Thymus (tissue), 11 donors: ENCODE data around the gene PLAAT5. TPM values are rescaled to one million over a fixed set of nuclear protein-coding genes. Genes with fewer than 3 reads are reported as not detected.
A peak's percentile ranks its signal among the peaks of the same experiment; 100 is the strongest.

Source experiments
- DNase-seq, 9 donors: peaks; one replicate each; pipeline ENCODE4 v3.0.0-alpha.2; 2013; ENCODE audit warnings: low spot score in 9 of 9, low read depth in 6 of 9, missing footprints in 1 of 9
- H3K27ac ChIP-seq, 2 donors: one replicate each; pipeline ENCODE4 v1.5.1; 2013; ENCODE audit warnings: control low read depth in 1 of 2, low read depth in 1 of 2, low read length in 1 of 2, mild to moderate bottlenecking in 1 of 2, moderate library complexity in 1 of 2
- H3K27me3 ChIP-seq, 2 donors: one replicate each; pipeline ENCODE4 v1.5.1; 2013; ENCODE audit warnings: low read length in 1 of 2; ENCODE audit not compliant: control insufficient read depth in 2 of 2, insufficient read depth in 1 of 2
- H3K36me3 ChIP-seq, 2 donors: one replicate each; pipeline ENCODE4 v1.5.1; 2013; ENCODE audit warnings: low read length in 1 of 2, mild to moderate bottlenecking in 1 of 2, moderate library complexity in 1 of 2; ENCODE audit not compliant: control insufficient read depth in 2 of 2, insufficient read depth in 2 of 2
- H3K4me1 ChIP-seq, 2 donors: one replicate each; pipeline ENCODE4 v1.5.1; 2013; ENCODE audit warnings: low read length in 2 of 2; ENCODE audit not compliant: control insufficient read depth in 2 of 2, insufficient read depth in 2 of 2
- H3K4me3 ChIP-seq, 2 donors: one replicate each; pipeline ENCODE4 v1.5.1; 2013; ENCODE audit warnings: low read length in 2 of 2, control low read depth in 1 of 2, mild to moderate bottlenecking in 1 of 2
- H3K9me3 ChIP-seq, 2 donors: one replicate each; pipeline ENCODE4 v1.5.1; 2013; ENCODE audit warnings: low read length in 1 of 2, mild to moderate bottlenecking in 1 of 2; ENCODE audit not compliant: control insufficient read depth in 2 of 2, insufficient read depth in 1 of 2
- WGBS: extraction: QIAGEN DNeasy Blood & Tissue Kit; methylation state at CpG from one replicate; pipeline ENCODE4 v1.1.7; 2013; 5-methylcytosine and 5-hydroxymethylcytosine counted together
- polyA plus RNA-seq: library from polyadenylated mRNA; stranded (reverse); fragments of 200-250 nt; gene quantifications from one replicate; pipeline ENCODE4 v1.2.3, GENCODE V29; 2013
- total RNA-seq: library from RNA; stranded (reverse); fragments of 120-200 nt; gene quantifications from one replicate; pipeline ENCODE4 v1.2.4, GENCODE V29; 2013
- donor health status: healthy.

The PLAAT5 gene
- total and polyA plus RNA-seq, 2 donors, result 0.11 to 0.19 TPM

DNA sequence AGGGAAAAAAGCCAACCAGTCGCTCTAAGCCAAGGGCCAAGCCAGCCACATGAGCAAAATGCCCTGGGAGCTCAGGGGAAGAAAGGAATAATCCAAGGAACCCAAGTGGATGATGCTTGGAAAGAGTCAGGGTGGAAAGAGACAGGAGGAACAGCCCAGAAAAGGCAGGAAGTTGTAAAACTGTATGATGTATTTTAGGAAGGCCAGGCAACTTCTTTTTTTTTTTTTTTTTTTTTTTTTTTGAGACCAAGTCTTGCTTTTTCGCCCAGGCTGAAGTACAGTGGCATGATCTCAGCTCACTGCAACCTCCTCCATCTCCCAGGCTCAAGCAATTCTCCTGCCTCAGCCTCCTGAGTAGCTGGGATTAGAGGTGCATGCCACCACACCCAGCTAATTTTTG, 16.5 kb upstream of the PLAAT5 start:
- DNase-seq, result no peak
- Histone ChIP-seq H3K27ac (no peak overlapping the region), H3K36me3 (no peaks in the 10 kb centered on the region), H3K4me3 (no peak overlapping the region), H3K9me3 (peaks cover 0 to 1% of the 10 kb centered on the region in 2 donors), H3K4me1 (peaks cover 3 to 17% of the 10 kb centered on the region in 2 donors), H3K27me3 (peaks cover 0 to 6% of the 10 kb centered on the region in 2 donors)
- WGBS, result 80% methylated on average over 2 of the region's 2 CpGs

DNA sequence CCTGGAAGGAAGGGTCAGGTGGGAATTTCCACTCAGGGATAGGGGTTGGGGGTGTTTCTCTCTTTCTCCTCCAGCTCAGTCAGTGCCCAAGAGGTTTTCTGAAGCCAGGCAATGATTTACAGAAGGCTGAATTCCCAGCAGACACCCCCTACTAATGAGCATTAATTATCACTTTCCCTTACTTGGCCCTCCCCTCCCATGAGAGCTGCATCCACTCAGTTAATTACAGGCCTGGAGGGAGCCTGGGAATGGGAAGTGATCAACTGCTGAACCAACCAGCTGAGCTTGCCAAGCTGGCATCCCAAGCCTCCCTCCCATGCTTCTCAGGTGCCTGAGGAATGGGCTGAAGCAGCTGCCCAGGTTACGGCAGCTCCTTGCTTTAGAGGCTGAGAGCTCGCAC, 15.9 kb upstream of the PLAAT5 start:
- DNase-seq, result no peak
- no peak overlapping the region for H3K4me3 ChIP-seq
- peaks cover 5 to 23% of the 10 kb centered on the region in 2 donors for H3K4me1 ChIP-seq
- H3K27me3 ChIP-seq, result peaks cover 0 to 6% of the 10 kb centered on the region in 2 donors
- 95% methylated on average over 2 of the region's 2 CpGs for WGBS
- peaks cover 0 to 1% of the 10 kb centered on the region in 2 donors for H3K9me3 ChIP-seq
- no peaks in the 10 kb centered on the region for H3K36me3 ChIP-seq
- H3K27ac ChIP-seq, result no peak overlapping the region

DNA sequence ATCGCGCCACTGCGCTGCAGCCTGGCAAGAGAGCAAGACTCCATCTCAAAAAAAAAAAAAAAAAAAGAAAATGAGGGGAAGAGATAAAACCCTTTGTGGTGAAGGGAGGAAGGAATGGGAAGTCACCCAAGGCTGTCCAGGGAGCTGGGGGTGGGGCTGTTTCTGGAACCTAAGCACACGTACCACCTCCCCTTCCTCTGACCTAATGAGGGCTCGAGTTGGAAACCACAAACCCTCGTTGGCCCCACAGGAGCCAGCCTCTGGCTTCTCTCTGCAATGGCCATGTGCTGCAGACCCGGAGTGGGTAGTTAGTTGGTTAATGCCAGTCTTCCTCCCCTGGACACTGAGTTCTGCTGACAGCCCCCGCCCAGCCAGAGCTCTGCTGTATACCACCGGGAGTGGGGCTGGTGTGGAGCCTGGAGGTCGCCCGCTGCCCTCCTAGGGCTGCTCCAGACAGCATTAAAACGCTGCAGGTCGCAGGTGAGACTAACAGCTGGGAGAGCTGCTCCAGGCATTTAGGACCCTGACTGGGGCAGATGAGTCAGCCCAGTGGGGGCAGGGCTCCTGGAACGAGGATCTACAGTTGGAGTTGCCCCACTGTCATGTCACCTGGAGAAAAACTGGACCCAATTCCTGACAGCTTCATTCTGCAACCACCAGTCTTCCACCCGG, 15.0 kb upstream of the PLAAT5 start, which contains the start of gene LGALS12:
LGALS12 (plus strand) TSS at position 228 of the 672 bp plus-strand sequence; CDS start at position 603, 375 bp downstream.
- WGBS, result 17% methylated on average over 15 of the region's 15 CpGs
- peak in 1 of 9 donors; percentile 23 for DNase-seq
- no peak within 1 kb of the TSS for H3K27ac ChIP-seq
- H3K4me3 ChIP-seq, result no peak within 1 kb of the TSS
- H3K27me3 ChIP-seq, result peaks cover 0 to 6% of the 10 kb centered on the region in 2 donors
- H3K4me1 ChIP-seq, result peaks cover 5 to 23% of the 10 kb centered on the region in 2 donors
- H3K9me3 ChIP-seq, result peaks cover 0 to 1% of the 10 kb centered on the region in 2 donors
- no peaks in the 10 kb centered on the region for H3K36me3 ChIP-seq

DNA sequence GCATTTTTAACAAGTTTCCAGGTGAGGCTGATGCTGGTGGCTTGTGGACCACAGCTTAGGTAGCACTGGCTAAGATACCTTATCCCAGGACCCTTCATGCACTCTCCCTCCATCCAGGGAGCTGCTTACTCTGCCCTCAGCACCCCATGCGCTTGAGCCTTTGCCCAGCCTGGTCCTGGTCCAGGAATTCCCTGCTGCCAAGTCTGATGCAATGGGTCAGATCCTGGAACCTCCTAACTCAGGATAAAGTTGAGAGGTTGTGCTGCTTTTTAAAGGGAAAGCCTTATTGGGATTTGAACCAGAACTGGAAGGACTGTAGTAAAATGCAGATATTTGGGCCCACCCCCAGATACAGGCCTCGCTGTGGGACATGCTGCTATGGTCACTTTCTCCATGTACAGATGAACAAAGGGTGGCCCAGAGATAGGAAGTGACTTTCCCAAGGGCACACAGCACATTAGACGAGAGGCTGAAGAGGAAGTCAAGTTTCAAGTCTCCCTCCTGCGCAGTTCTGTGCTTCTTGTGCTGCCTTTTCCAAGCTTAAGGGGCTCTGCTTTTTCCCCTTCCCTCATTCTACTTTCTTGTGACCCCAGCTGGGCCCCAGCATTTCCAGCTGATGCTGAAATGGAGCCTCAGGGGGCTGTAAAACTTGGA, 14.1 kb upstream of the PLAAT5 start:
- Histone ChIP-seq H3K4me1 (peaks cover 5 to 23% of the 10 kb centered on the region in 2 donors), H3K27me3 (peaks cover 0 to 6% of the 10 kb centered on the region in 2 donors), H3K36me3 (no peaks in the 10 kb centered on the region), H3K9me3 (peaks cover 2 to 3% of the 10 kb centered on the region in 2 donors), H3K27ac (no peak overlapping the region), H3K4me3 (no peak overlapping the region)
- no peak for DNase-seq
- WGBS, result 74% methylated on average over 4 of the region's 4 CpGs

DNA sequence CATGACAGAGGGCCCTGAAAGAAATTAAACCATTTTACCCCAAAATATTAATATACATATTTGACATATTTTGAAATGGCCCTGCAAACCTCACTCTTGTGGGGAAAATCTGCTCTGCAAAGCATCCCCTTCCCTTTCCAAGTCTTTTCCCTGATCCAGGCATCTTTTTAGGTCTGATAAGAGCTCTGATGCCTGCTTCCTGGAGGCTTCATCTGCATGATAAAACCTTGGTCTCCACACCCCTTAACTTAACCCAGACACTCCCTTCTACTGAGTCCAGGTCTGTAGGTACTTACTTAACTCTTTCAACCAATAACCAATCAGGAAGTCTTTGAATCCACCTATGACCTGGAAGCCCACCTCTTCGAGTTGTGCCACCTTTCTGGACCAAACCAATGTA, 13.1 kb upstream of the PLAAT5 start:
- Histone ChIP-seq H3K27me3 (peaks cover 0 to 6% of the 10 kb centered on the region in 2 donors), H3K4me1 (peaks cover 5 to 23% of the 10 kb centered on the region in 2 donors), H3K27ac (no peak overlapping the region), H3K36me3 (no peaks in the 10 kb centered on the region), H3K9me3 (peaks cover 2 to 3% of the 10 kb centered on the region in 2 donors), H3K4me3 (no peak overlapping the region)
- no peak for DNase-seq
- 88% methylated on average over 1 of the region's 1 CpG for WGBS

DNA sequence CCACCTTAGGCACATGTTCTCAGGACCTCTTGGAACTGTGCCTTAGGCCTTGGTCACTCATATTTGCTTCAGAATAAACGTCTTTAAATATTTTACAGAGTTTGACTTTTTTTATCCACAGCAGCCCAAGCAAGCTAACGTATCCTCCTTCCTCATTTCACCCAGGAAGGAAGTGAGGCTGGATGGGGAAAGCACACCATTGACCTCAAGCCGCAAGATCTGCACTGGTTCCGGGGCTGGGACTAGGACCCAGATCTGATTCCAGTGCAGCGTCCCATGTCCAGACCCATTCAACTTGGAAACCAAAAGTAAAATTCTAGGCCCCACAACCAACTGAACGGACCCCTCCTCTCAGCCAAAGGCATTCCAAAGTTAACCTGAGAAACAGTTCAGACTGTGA, 12.5 kb upstream of the PLAAT5 start:
- Histone ChIP-seq H3K36me3 (no peaks in the 10 kb centered on the region), H3K4me1 (peaks cover 5 to 23% of the 10 kb centered on the region in 2 donors), H3K9me3 (peaks cover 2 to 3% of the 10 kb centered on the region in 2 donors), H3K27me3 (peaks cover 0 to 6% of the 10 kb centered on the region in 2 donors), H3K4me3 (no peak overlapping the region), H3K27ac (peak overlapping the region in 1 of 2 donors; percentile 31)
- WGBS, result 80% methylated on average over 6 of the region's 6 CpGs
- DNase-seq, result no peak

DNA sequence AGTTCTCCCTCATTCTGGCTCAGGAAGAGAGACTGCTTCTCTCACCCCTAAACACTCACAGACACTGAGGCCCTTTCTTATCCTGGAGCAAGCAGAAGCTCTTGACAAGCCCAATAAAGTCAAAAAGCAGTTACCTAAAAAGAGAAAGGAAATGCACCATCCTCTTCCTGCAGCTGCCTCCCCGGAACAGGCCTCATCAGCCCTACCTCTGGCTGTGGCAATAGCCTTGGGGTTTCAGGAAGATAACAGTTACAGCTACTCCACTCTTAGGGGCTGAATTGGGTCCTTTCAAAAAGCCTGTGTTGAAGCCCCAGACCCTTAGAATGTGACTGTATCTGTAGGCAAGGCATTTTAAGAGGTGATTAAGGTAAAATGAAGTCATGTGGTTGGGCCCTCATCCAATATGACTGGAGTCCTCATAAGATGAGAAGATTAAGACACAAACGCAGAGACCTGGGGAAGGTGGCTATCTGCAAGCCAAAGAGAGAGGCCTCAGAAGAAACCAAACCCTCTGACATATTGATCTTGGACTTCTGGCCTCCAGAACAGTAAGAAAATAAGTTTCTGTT, 11.4 kb upstream of the PLAAT5 start:
- H3K27ac ChIP-seq, result no peak overlapping the region
- peaks cover 0 to 9% of the 10 kb centered on the region in 2 donors for H3K27me3 ChIP-seq
- H3K4me3 ChIP-seq, result no peak overlapping the region
- WGBS, result 39% methylated on average over 2 of the region's 2 CpGs
- H3K4me1 ChIP-seq, result peaks cover 5 to 23% of the 10 kb centered on the region in 2 donors
- H3K36me3 ChIP-seq, result no peaks in the 10 kb centered on the region
- DNase-seq, result no peak
- peaks cover 2 to 3% of the 10 kb centered on the region in 2 donors for H3K9me3 ChIP-seq

DNA sequence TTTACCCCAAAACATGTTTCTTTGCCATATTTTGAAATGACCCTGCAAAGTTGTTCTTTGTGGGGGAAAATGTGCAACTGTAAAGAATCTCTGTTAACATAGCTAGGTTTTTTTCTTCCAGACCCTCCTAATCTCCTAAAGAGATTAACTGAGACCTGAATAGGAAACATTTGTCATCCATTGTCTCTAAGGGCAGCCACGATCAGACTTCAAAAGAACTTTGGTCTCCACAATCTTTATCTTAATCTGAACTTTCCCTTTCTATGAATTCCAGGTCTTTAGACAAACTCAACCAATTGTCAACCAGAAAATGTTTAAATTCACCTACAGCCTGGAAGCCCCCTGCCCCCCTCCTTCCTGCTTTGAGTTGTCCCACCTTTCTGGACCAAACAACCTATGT, 10.3 kb upstream of the PLAAT5 start:
- H3K27me3 ChIP-seq, result peaks cover 0 to 8% of the 10 kb centered on the region in 2 donors
- WGBS, result 13% methylated on average over 1 of the region's 1 CpG
- no peak for DNase-seq
- no peak overlapping the region for H3K4me3 ChIP-seq
- peaks cover 2 to 3% of the 10 kb centered on the region in 2 donors for H3K9me3 ChIP-seq
- H3K27ac ChIP-seq, result no peak overlapping the region
- no peaks in the 10 kb centered on the region for H3K36me3 ChIP-seq
- peaks cover 5 to 21% of the 10 kb centered on the region in 2 donors for H3K4me1 ChIP-seq

DNA sequence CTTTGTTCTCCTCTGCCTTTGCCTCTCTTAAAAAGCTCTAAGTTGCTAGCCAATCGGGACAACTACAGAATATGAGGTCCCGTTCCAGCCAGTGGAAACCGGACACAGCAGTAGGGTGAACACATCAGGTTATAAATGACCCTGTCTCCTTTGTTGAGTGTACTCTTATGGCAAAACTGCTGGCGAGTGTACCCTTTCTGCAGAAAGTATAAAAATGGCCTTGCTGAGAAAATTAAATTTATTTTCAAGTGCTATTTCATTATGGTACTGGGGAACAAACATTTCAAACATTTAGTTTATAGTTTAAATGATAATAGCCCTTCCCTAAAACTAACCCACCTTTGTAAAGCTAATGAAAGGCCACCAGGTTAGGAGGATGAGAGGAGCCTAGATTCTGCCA, 8.9 kb upstream of the PLAAT5 start:
- Histone ChIP-seq H3K9me3 (peaks cover 2 to 3% of the 10 kb centered on the region in 2 donors), H3K4me1 (peaks cover 3 to 10% of the 10 kb centered on the region in 2 donors), H3K4me3 (no peak overlapping the region), H3K27me3 (peaks cover 0 to 3% of the 10 kb centered on the region in 2 donors), H3K27ac (no peak overlapping the region), H3K36me3 (no peaks in the 10 kb centered on the region)
- DNase-seq, result no peak
- 97% methylated on average over 4 of the region's 4 CpGs for WGBS
